Mesendoderm (in vitro differentiated cells): ENCODE measurements around the gene FILIP1.

ENCODE experiments used
- DNase-seq: peaks from one replicate; pipeline ENCODE4 v3.0.0; 2013
- H2AK5ac ChIP-seq: 2 replicates; pipeline ENCODE4 v1.6.1; 2013; ENCODE audit warnings: low read length, inconsistent platforms
- H2BK120ac ChIP-seq: 2 replicates; pipeline ENCODE4 v1.6.1; 2013; ENCODE audit warnings: low read depth, mild to moderate bottlenecking, low read length, moderate library complexity, mixed read lengths
- H2BK15ac ChIP-seq: replicated peaks from 2 replicates; pipeline ENCODE4 v1.6.1; 2013; ENCODE audit warnings: low read depth, mild to moderate bottlenecking, moderate library complexity
- H2BK5ac ChIP-seq: 2 replicates; pipeline ENCODE4 v1.6.1; 2013; ENCODE audit warnings: low read length, inconsistent platforms
- H3K18ac ChIP-seq: 2 replicates; pipeline ENCODE4 v1.6.1; 2013; ENCODE audit warnings: mild to moderate bottlenecking, low read length, mixed read lengths
- H3K23ac ChIP-seq: one replicate; pipeline ENCODE4 v1.6.1; 2013; ENCODE audit warnings: low read length
- H3K27ac ChIP-seq: 2 replicates; pipeline ENCODE4 v1.5.1; 2013; ENCODE audit warnings: low read depth, mild to moderate bottlenecking, inconsistent platforms, low read length, moderate library complexity
- H3K27me3 ChIP-seq: 2 replicates; pipeline ENCODE4 v1.6.1; 2013; ENCODE audit warnings: low read length, control low read depth, mild to moderate bottlenecking, inconsistent platforms; ENCODE audit not compliant: insufficient read depth, poor library complexity
- H3K36me3 ChIP-seq: 2 replicates; pipeline ENCODE4 v1.6.1; 2013; ENCODE audit warnings: low read length, inconsistent platforms; ENCODE audit not compliant: control insufficient read depth, insufficient read depth
- H3K4ac ChIP-seq: one replicate; pipeline ENCODE4 v1.6.1; 2013; ENCODE audit warnings: low read depth, mild to moderate bottlenecking, low read length, moderate library complexity
- H3K4me1 ChIP-seq: 2 replicates; pipeline ENCODE4 v1.6.1; 2013; ENCODE audit warnings: low read depth, low read length, inconsistent platforms; ENCODE audit not compliant: control insufficient read depth
- H3K4me2 ChIP-seq: 2 replicates; pipeline ENCODE4 v1.6.1; 2013; ENCODE audit warnings: low read length
- H3K4me3 ChIP-seq: 2 replicates; pipeline ENCODE4 v1.5.1; 2013; ENCODE audit warnings: mild to moderate bottlenecking, low read length
- H3K56ac ChIP-seq: one replicate; pipeline ENCODE4 v1.6.1; 2013; ENCODE audit warnings: low read length
- H3K79me1 ChIP-seq: 2 replicates; pipeline ENCODE4 v1.6.1; 2013; ENCODE audit warnings: low read length, inconsistent platforms
- H3K79me2 ChIP-seq: 2 replicates; pipeline ENCODE4 v1.6.1; 2013; ENCODE audit warnings: mild to moderate bottlenecking, low read length; ENCODE audit not compliant: control insufficient read depth, insufficient read depth
- H3K9ac ChIP-seq: 2 replicates; pipeline ENCODE4 v1.6.1; 2013; ENCODE audit warnings: low read length, inconsistent platforms
- H4K5ac ChIP-seq: one replicate; pipeline ENCODE4 v1.6.1; 2013; ENCODE audit warnings: low read length
- H4K8ac ChIP-seq: one replicate; pipeline ENCODE4 v1.6.1; 2013; ENCODE audit warnings: low read depth, mild to moderate bottlenecking, control low read depth, low read length, moderate library complexity
- WGBS: extraction: QIAGEN DNeasy Blood & Tissue Kit; methylation state at CpG from one replicate; pipeline ENCODE4 v1.1.7; 2013; ENCODE audit warnings: low lambda C conversion rate, missing lambda C conversion rate; ENCODE audit not compliant: insufficient coverage; ENCODE audit errors: extremely low coverage; 5-methylcytosine and 5-hydroxymethylcytosine counted together

Gene FILIP1

DNA sequence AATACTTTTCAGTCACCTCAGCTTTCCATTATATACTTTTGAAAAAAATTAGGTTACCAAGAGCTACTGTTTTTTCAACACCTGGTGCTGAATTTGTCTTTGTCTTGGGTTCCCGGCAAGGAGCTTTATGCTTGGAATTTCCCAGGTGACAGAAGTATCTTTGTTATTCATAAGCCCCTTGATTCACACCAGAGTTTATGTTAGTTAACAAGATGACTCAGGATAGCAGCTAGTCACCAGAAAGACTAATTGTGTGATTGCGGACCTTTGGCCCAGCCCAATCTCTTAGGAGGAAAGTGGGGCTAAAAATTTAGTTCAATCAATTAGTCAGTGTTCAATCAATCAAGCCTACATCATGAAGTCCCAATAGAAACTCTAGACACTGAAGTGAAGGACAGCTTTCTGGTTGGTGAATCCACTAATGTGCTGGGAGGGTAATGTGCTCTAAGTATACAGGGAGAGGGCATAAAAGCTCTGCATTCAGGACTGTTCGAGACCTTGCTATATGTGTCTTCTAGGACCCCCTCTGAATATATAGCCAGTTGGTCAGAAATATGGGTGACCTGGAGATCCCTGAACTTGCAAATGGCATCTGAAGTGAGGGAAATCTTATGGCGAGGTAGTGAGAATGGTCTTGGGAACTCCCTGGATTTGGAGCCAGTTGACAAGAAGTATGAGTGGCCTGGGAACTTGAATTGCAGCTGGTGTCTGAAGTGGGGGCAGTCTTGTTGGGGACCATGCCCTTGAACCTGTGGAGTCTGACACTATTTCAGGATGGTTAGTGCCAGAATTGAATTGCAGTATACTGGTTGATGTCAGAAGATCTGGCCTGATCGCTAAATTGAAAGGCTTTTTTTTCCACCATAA, 225.2 kb downstream of the FILIP1 start:
- no peak overlapping the region for H3K4me3 ChIP-seq
- H3K18ac ChIP-seq = peak overlapping the region; percentile 32
- H3K4ac ChIP-seq = no peak overlapping the region
- no peaks in the 10 kb centered on the region for H3K4me1 ChIP-seq
- H3K79me2 ChIP-seq = peaks cover 7% of the 10 kb centered on the region
- H3K4me2 ChIP-seq = no peak overlapping the region
- H4K5ac ChIP-seq = no peak overlapping the region
- H3K79me1 ChIP-seq = peaks cover 4% of the 10 kb centered on the region
- no peak overlapping the region for H2AK5ac ChIP-seq
- DNase-seq = peak; percentile 89
- H2BK120ac ChIP-seq = no peak overlapping the region
- no peak overlapping the region for H4K8ac ChIP-seq
- no peak overlapping the region for H3K56ac ChIP-seq
- H3K36me3 ChIP-seq = no peaks in the 10 kb centered on the region
- H3K23ac ChIP-seq = no peak overlapping the region
- H3K27ac ChIP-seq = no peak overlapping the region
- no peak overlapping the region for H2BK5ac ChIP-seq
- no peaks in the 10 kb centered on the region for H3K27me3 ChIP-seq
- no CpG with 5 or more reads among the region's 5 CpGs for WGBS
- no peak overlapping the region for H3K9ac ChIP-seq
- no peak overlapping the region for H2BK15ac ChIP-seq

DNA sequence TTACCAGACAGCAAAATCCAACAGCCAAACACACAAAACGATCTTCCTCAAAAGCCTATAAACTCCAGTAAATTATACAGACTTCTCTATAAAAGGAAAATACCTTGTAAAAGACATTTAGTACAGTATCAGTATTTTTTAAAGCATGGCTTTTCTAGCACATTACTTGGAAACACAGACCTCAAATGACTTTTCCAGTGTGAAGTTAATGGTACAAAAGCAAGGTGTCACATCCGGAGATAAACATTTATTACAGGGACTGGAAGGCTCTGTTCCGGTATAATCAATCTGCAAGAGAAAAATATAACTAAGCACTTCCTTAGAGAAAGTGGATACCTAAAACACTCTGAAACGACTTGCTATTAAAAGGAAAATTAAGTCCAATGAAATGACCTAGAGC, 226.1 kb downstream of the FILIP1 start:
- Histone ChIP-seq H2AK5ac (no peak overlapping the region), H3K79me1 (peaks cover 2% of the 10 kb centered on the region), H3K27me3 (no peaks in the 10 kb centered on the region), H3K27ac (no peak overlapping the region), H4K5ac (no peak overlapping the region), H3K4me1 (no peaks in the 10 kb centered on the region), H3K9ac (no peak overlapping the region), H3K4me2 (no peak overlapping the region), H4K8ac (no peak overlapping the region), H2BK120ac (no peak overlapping the region), H3K4ac (no peak overlapping the region), H3K56ac (no peak overlapping the region), H3K23ac (no peak overlapping the region), H2BK15ac (no peak overlapping the region), H3K79me2 (peaks cover 4% of the 10 kb centered on the region), H2BK5ac (no peak overlapping the region), H3K18ac (no peak overlapping the region), H3K4me3 (no peak overlapping the region), H3K36me3 (no peaks in the 10 kb centered on the region)
- no peak for DNase-seq
- WGBS = no CpG with 5 or more reads among the region's 4 CpGs

DNA sequence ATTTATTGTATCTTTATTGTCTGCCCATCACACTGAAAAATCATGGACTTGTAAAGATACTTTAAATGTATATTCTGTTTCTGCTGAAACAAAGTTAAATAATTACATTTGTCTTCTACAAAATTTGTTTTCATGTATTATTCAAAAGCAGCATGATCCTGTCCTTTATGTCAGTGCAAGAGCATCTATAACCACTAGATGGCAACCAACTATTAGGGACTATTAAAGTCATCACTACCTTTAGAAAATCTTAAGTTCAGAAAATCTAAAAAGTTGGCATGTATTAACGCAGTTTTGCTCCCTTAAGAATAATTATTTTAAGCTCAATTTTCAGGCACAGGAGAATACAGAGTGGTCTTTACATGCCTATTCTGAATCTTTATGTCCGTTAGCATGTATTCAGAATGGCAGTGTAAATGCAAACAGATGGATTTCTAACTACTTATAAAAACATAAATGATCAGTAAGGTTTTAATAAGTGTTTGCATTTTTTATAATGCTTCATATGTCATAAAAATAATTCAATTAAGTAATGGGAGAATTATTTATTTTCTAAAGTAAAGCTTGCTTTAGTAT, 226.8 kb downstream of the FILIP1 start:
- Histone ChIP-seq H3K79me1 (peaks cover 2% of the 10 kb centered on the region), H4K8ac (no peak overlapping the region), H2BK120ac (no peak overlapping the region), H3K4ac (no peak overlapping the region), H3K18ac (no peak overlapping the region), H3K4me3 (no peak overlapping the region), H3K56ac (no peak overlapping the region), H3K27ac (no peak overlapping the region), H3K9ac (no peak overlapping the region), H2BK5ac (no peak overlapping the region), H2AK5ac (no peak overlapping the region), H3K27me3 (no peaks in the 10 kb centered on the region), H3K4me2 (no peak overlapping the region), H3K4me1 (no peaks in the 10 kb centered on the region), H3K23ac (no peak overlapping the region), H3K36me3 (no peaks in the 10 kb centered on the region), H4K5ac (no peak overlapping the region), H2BK15ac (no peak overlapping the region), H3K79me2 (peaks cover 4% of the 10 kb centered on the region)
- DNase-seq = peak; percentile 56
- no CpG with 5 or more reads among the region's 2 CpGs for WGBS

DNA sequence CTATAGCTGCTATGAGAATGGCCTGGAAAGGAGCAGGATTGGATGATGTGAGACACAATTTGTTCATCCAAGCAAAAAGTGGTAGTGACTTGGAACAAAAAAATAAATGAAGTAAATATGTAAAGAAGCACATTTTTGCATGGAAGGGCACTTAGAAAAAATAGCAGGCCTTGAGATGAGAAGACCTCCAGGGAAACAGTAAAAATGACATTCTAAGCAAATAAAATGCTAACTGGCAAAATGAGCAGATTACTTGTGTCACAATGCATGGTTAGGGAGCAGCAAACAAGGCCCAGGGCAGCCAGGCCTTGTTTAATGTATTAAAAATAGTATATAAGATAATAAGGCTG, 230.2 kb downstream of the FILIP1 start:
- Histone ChIP-seq H3K79me1 (no peaks in the 10 kb centered on the region), H3K56ac (no peak overlapping the region), H3K4me1 (no peaks in the 10 kb centered on the region), H2BK15ac (no peak overlapping the region), H2BK120ac (no peak overlapping the region), H3K23ac (no peak overlapping the region), H3K27ac (no peak overlapping the region), H3K4me2 (no peak overlapping the region), H4K8ac (no peak overlapping the region), H3K9ac (no peak overlapping the region), H2BK5ac (no peak overlapping the region), H4K5ac (no peak overlapping the region), H3K4ac (no peak overlapping the region), H3K4me3 (no peak overlapping the region), H3K27me3 (no peaks in the 10 kb centered on the region), H3K79me2 (no peaks in the 10 kb centered on the region), H3K18ac (no peak overlapping the region), H3K36me3 (no peaks in the 10 kb centered on the region), H2AK5ac (no peak overlapping the region)
- no peak for DNase-seq

DNA sequence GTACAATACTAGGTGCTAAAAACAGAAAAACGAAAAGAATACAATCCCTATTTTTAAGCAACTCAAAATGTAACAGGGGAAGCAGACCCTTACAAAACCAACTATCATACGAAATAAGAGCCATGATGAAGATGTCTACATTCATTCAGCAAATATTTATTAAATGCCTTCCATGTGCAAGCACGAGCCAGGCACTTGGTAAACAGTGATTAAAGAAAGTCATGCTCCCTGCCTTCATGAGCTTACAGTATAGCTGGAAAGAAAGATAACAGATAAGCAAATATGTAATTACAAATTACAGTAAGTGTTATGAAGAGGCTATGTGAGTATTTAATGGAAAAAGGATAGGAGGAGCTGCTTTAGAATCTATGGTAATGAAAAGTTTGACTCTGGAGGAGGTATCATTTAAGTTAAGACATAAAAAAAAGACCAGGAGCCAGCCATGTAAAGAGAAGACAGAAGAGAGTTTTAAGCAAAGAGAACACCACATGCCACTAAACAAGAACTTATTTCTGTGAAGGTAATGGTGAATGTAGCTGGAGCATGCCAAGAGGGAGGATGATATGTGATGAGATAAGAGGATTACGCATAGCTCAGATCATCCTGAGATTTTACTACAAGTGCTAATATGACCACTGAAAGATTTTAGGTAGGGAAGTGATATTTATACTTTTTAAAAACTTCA, 230.7 kb downstream of the FILIP1 start:
- no CpG with 5 or more reads among the region's 4 CpGs for WGBS
- Histone ChIP-seq H2BK120ac (no peak overlapping the region), H3K79me1 (no peaks in the 10 kb centered on the region), H3K27ac (no peak overlapping the region), H2BK15ac (no peak overlapping the region), H3K36me3 (no peaks in the 10 kb centered on the region), H3K9ac (no peak overlapping the region), H3K79me2 (no peaks in the 10 kb centered on the region), H2AK5ac (no peak overlapping the region), H3K27me3 (no peaks in the 10 kb centered on the region), H3K4me2 (no peak overlapping the region), H3K4me3 (no peak overlapping the region), H3K4me1 (no peaks in the 10 kb centered on the region), H3K4ac (no peak overlapping the region), H2BK5ac (no peak overlapping the region), H4K5ac (no peak overlapping the region), H3K18ac (no peak overlapping the region), H3K23ac (no peak overlapping the region), H3K56ac (no peak overlapping the region), H4K8ac (no peak overlapping the region)
- no peak for DNase-seq
